Dendritic cell treated with granulocyte-macrophage colony-stimulating factor and Interleukin-4, amounts not matched to agents 40 ng/mL and 50 ng/mL, for 4 days (primary cell): Measurements from ENCODE around the gene TRPM3.

Experiments used
- H3K27ac Mint-ChIP-seq: one replicate; pipeline ENCODE4 v1.8.0; 2022; ENCODE audit warnings: mild to moderate bottlenecking, mixed read lengths
- H3K27me3 Mint-ChIP-seq: one replicate; pipeline ENCODE4 v1.8.0; 2022; ENCODE audit warnings: mild to moderate bottlenecking, mixed read lengths
- H3K36me3 Mint-ChIP-seq: one replicate; pipeline ENCODE4 v1.8.0; 2022; ENCODE audit warnings: low read depth, mixed read lengths
- H3K4me1 Mint-ChIP-seq: one replicate; pipeline ENCODE4 v1.8.0; 2022; ENCODE audit warnings: low read depth, mixed read lengths
- H3K4me3 Mint-ChIP-seq: one replicate; pipeline ENCODE4 v1.8.0; 2022; ENCODE audit warnings: mild to moderate bottlenecking, moderate library complexity, mixed read lengths
- H3K9me3 Mint-ChIP-seq: one replicate; pipeline ENCODE4 v1.8.0; 2022; ENCODE audit warnings: mixed read lengths
- intact Hi-C: fragments of 100-400 bp; cut with micrococcal nuclease; formaldehyde crosslinking; loops from one replicate; pipeline ENCODE4 v1.15.0; 2022

The TRPM3 gene

GRCh38 chr9:70484232-70485130 lies 636.9 kb downstream of the TRPM3 start:
- Mint-ChIP-seq H3K4me3 (no peak overlapping the region), H3K4me1 (peaks cover 33% of the 10 kb centered on the region), H3K27ac (no peak overlapping the region), H3K9me3 (no peaks in the 10 kb centered on the region), H3K27me3 (no peaks in the 10 kb centered on the region), H3K36me3 (no peaks in the 10 kb centered on the region)
- intact Hi-C loops = loop anchor here (2.0 to 5.0 kb wide), 4 partner anchors 62 to 142 kb away; no protein-coding TSS in a partner anchor

- peaks cover 28% of the 10 kb centered on the region for H3K4me1 Mint-ChIP-seq
- H3K36me3 Mint-ChIP-seq = no peaks in the 10 kb centered on the region
- no peaks in the 10 kb centered on the region for H3K27me3 Mint-ChIP-seq
- no peaks in the 10 kb centered on the region for H3K9me3 Mint-ChIP-seq
- intact Hi-C loops = loop anchor here (5.0 kb wide), 1 partner anchor 59 kb away; no protein-coding TSS in a partner anchor
- H3K27ac Mint-ChIP-seq = no peak overlapping the region
- no peak overlapping the region for H3K4me3 Mint-ChIP-seq
Observed at GRCh38 chr9:70481471-70481870, 640.0 kb downstream of the TRPM3 start.

- H3K27ac Mint-ChIP-seq = no peak overlapping the region
- H3K9me3 Mint-ChIP-seq = no peaks in the 10 kb centered on the region
- H3K36me3 Mint-ChIP-seq = no peaks in the 10 kb centered on the region
- H3K27me3 Mint-ChIP-seq = no peaks in the 10 kb centered on the region
- H3K4me1 Mint-ChIP-seq = peaks cover 20% of the 10 kb centered on the region
- no peak overlapping the region for H3K4me3 Mint-ChIP-seq
- intact Hi-C loops = loop anchor here (5.0 kb wide), 1 partner anchor 58 kb away; no protein-coding TSS in a partner anchor
Observed at GRCh38 chr9:70480405-70480980, 640.9 kb downstream of the TRPM3 start.

GRCh38 chr9:70479880-70480291 lies 641.5 kb downstream of the TRPM3 start:
- Mint-ChIP-seq H3K36me3 (no peaks in the 10 kb centered on the region), H3K9me3 (no peaks in the 10 kb centered on the region), H3K27me3 (no peaks in the 10 kb centered on the region), H3K27ac (no peak overlapping the region), H3K4me1 (peaks cover 15% of the 10 kb centered on the region), H3K4me3 (no peak overlapping the region)
- intact Hi-C loops = loop anchor here (5.0 kb wide), 1 partner anchor 58 kb away; no protein-coding TSS in a partner anchor
